Femur (tissue), 1 donor: ENCODE data around the gene STAM2.
"Not testable (repeated sequence)": the region's sequence is repeated elsewhere in the genome, so short reads cannot be mapped to it uniquely, and the experiment has no call there.

Experiments used
- DNase-seq: peaks from one replicate; pipeline ENCODE4 v3.0.0-alpha.2; 2017

STAM2 gene

DNA sequence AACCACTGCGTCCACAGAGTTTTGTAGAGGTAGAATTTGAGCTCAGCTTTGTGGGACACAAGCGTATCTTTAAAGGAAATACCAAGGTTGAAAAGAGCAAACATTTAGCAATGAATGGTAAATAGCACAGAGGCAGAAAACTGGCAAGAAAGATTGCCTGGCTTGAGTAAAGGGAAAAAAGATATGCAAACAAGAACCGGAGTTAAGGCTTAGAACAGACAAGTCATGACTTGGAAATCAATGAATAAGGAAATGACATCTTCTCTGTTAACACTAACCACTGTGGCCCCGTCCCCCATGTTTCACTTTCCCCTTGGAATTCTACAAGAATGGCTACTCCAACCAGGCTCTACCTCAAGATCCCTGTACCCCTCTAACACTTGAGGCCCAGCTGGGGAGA lies 3.8 kb downstream of the STAM2 start:
- no peak for DNase-seq

- DNase-seq = not testable (repeated sequence)
These were observed 6.4 kb downstream of the STAM2 start for GRCh38 chr2:152169158-152169557.

DNA sequence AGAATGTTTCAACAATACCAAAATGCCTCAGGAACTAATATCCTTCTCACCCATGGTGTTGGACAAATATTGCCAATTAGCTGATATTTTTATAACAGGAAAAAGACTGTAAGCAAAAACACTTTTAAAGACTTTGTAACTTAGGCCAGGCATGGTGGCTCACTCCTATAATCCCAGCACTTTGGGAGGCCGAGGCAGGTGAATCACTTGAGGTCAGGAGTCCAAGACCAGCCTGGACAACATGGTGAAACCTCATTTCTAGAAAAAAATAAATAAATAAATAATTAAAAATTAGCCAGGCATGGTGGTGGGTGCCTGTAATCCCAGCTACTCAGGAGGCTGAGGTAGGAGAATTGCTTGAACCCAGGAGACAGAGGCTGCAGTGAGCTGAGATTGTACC lies 8.1 kb downstream of the STAM2 start:
- not testable (repeated sequence) for DNase-seq

GRCh38 chr2:152167065-152167464 lies 8.5 kb downstream of the STAM2 start:
- DNase-seq = no peak

DNA sequence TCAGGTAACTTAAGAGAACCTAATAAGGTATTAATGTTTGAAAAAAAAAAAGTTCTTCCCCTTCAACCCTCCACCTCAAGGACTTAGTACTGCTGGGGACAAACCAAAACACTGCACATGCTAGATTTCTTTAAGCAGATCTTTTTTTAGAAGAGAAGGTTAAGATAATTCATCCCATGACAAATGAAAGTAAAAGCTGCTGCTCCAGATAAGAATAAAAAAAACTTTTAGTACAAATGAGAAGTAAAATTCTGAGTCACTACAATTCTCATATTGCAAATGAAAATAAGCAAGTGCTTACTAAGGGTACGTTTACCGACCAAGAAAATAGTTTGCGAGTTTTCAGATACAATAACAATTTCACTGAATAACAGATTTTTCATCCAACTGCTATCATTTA lies 8.9 kb downstream of the STAM2 start:
- no peak for DNase-seq

GRCh38 chr2:152165780-152166179 lies 9.8 kb downstream of the STAM2 start:
- DNase-seq = no peak

DNA sequence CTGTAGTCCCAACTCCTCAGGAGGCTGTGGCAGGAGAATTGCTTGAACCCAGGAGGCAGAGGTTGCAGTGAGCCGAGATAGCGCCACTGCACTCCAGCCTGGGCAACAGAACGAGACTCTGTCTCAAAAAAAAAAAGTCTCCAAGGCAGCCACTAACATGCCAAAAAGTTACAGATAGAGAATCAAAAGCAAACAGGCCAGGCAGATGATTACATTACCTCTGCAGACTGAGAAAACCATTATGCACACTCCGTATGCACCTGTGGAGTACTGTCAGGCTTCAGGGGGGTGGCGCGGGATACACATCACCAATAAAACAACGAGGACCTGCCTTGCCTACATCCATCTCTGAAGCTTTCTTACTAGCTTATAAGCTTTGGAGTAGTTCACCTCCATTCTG lies 10.3 kb downstream of the STAM2 start:
- no peak for DNase-seq

- not testable (repeated sequence) for DNase-seq
These were observed 11.9 kb downstream of the STAM2 start for GRCh38 chr2:152163669-152164068.

DNA sequence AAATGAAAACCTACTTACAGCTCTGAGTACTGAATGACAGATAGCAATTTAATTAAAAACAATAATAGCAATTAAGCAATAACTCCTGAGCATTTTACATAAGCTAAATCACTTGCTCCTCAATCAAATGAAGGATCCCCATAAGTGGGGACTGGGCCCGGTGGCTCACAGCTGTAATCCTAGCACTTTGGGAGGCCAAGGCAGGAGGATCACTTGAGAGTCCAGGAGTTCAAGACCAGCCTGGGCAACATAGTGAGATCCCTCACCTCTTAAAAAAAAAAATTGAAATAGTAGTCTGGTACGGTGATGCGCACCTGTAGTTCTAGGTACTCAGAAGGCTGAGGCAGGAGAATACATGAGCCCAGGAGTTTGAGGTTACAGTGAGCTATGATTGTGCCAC lies 13.4 kb downstream of the STAM2 start:
- no peak for DNase-seq

DNA sequence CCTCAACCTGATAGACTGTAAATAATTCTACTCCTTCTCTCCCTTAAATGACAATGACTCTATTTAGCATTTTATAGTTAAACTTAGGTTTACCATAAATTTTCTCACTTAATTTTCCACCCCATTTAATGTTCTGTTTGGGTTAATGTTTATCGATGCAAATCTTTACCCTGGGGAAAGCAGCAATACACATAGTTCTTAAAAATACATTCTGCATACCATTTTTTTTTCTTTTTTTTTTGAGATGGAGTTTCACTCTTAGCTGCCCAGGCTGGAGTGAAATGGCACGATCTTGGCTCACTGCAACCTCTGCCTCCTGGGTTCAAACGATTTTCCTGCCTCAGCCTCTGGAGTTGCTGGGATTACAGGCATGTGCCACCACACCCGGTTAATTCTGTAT lies 14.0 kb downstream of the STAM2 start:
- no peak for DNase-seq

DNA sequence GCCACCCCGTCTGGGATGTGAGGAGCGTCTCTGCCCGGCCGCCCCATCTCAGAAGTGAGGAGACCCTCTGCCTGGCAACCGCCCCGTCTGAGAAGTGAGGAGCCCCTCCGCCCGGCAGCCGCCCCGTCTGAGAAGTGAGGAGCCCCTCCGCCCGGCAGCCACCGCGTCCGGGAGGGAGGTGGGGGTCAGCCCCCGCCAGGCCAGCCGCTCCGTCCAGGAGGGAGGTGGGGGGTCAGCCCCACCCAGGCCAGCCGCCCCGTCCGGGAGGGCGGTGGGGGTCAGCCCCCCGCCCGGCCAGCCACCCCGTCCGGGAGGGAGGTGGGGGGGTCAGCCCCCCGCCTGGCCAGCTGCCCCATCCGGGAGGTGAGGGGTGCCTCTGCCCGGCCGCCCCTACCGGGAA lies 15.2 kb downstream of the STAM2 start:
- not testable (repeated sequence) for DNase-seq

- DNase-seq = no peak
These were observed 18.3 kb downstream of the STAM2 start for GRCh38 chr2:152157253-152157652.

- DNase-seq = no peak
These were observed 20.4 kb downstream of the STAM2 start for GRCh38 chr2:152155209-152155608.

- no peak for DNase-seq
These were observed 21.1 kb downstream of the STAM2 start for GRCh38 chr2:152154462-152154861.

- no peak for DNase-seq
These were observed 40.9 kb downstream of the STAM2 start for GRCh38 chr2:152134488-152135280.

DNA sequence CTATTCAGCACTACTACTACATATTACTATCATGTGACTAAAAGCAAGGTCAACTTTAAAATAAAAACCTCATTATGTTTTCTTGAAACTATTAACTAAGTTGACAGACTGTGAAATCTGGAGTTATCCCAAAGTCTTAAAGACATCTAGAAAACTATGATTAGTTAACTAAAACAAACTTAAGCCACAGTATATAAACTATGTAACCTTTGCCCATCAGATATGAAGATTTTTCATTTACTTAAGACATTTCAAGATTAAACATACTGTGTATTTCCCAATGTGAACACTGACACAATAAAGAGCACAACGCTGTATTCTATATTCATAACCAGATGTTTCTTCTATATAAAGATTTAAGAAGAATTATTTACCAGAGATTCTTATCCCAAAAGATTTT lies 43.3 kb downstream of the STAM2 start:
- no peak for DNase-seq

- no peak for DNase-seq
These were observed 47.9 kb downstream of the STAM2 start for GRCh38 chr2:152127628-152128027.

DNA sequence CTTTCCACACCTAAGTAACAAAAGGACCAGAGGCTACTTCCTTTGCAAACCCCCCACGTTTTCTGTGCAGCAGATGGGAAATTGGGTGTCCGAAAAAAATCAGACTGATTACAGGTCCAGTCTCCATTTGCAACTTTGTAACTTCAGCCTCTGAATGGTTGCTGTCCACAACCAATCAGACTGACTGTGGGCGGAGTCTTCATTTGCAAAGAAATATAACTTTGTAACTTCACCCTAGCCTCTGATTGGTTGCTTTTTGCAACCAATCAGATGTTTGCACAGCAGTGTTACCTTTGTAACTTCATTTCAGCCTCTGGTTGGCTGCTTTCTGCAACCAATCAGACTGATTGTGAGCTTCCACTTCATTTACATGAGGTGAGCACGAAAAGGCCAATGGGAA lies 48.9 kb downstream of the STAM2 start:
- no peak for DNase-seq

DNA sequence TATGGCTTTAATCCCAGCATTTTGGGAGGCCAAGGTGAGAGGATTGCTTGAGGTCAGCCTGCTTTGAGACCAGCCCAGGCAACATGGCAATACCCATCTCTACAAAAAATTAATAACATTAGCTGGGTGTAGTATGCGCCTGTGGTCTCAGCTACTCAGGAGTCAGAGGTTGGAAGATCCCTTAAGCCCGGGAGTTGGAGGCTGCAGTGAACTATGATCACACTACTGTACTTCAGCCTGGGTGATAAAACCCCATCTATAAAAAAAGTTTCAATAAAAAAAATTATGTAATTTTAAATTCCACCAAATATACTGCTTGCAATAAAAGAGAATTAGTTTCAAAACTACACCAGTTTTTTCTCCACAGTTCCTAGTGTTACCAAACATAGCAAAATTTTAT lies 53.4 kb downstream of the STAM2 start:
- DNase-seq = no peak

DNA sequence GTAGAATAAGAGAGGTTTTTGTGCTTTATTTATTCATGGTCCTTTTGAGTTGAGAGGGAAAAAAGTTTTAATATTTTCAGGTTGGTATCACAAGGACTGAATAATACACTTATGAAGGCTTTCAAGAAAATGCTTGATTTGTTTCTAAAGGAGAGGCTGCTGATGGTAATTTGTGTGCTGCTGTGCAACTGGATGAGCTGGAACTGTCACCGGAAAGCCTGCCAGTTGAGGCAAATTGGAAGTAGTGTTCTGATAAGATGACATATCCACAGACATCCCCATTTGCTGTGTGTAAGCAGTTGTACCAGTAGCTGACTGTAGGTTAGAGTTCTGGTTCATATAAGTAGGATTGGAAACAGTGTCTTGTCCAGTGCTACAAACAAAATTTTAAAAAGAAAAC lies 55.1 kb downstream of the STAM2 start:
- DNase-seq = no peak

DNA sequence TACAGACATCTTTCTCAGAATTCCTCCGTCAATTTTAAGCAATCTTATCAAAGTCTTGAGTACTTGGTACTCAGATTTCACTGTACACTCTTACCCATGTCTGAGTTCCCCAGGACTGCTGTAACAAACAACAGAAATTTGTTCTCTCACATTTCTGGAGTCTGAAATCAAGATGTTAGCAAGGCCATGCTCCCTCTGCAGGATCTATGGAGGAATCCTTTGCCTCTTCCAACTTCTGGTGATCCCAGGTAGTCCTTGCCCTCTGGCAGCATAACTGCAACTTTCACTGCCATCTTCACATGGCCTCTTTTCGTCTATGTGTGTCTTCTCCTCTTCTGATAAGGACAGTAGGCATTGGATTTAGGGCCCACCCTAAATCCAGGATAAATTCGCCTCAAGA lies 59.6 kb downstream of the STAM2 start:
- DNase-seq = no peak

DNA sequence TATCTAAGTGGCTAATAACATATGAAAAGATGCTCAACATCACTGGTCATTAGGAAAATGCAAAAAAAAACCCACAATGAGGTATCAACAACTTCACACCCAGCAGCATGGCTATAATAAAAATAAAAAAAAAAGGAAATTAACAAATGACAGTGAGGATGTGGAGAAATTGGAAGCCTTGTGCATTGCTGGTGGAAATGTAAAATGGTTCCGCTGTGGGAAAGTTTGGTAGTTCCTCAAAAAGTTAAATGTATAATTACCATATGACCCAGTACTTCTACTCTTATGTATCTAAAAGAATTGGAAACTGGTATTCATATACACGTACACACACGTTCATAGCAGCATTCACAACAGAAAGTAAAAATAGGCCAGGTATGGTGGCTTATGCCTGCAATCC lies 61.2 kb downstream of the STAM2 start:
- DNase-seq = no peak

DNA sequence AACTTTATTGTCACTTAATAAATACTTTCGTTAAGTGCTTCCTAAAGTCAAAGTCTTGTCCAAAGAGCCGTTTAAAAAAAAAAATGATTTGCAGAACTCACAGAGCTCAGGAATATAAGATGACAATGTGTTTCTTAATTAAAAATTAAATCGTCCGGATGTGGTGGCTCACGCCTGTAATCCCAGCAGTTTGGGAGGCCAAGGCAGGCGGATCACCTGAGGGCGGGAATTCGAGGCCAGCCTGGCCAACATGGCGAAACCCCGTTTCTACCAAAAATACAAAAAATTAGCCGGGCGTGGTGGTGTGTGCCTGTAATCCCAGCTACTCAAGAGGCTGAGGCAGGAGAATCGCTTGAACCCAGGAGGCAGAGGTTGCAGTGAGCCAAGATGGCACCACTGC lies 68.4 kb downstream of the STAM2 start:
- DNase-seq = not testable (repeated sequence)

DNA sequence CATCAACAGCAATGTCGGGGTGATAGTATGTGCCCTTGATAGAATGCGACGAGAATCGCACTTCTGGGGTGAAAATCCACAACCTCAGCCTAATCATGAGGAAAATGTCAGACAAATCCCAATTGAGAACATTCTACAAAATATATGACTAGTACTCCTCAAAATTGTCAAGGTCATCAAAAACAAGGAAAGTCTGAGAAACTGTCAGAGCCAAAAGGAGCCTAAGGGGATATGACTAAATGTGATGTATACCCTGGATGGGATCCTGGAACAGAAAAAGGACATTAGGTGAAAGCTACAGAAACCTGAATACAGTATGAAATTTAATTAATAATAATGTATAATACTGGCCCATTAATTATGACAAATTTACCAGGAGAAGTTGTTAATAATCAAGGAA lies 69.1 kb downstream of the STAM2 start:
- no peak for DNase-seq

GRCh38 chr2:152103271-152103670 lies 72.3 kb downstream of the STAM2 start:
- DNase-seq = no peak
